ENCODE measurements around the gene LRFN3.
"Not testable (repeated sequence)": the region's sequence is repeated elsewhere in the genome, so short reads cannot be mapped to it uniquely, and the experiment has no call there.

Gene LRFN3

GRCh38 chr19:35935911-35936737, at the start of gene LRFN3:
LRFN3 (plus strand) TSS chr19:35936374; CDS start chr19:35939426, 3,052 bp downstream.
- DNase-seq: peak; percentile 86

- DNase-seq: no peak
Measured at GRCh38 chr19:35887197-35887596, 49.0 kb upstream of the LRFN3 start.

- DNase-seq: no peak
Measured at GRCh38 chr19:35888398-35888797, 47.8 kb upstream of the LRFN3 start.

GRCh38 chr19:35889370-35890112, 46.6 kb upstream of the LRFN3 start:
- no peak for DNase-seq

GRCh38 chr19:35890113-35890650, 46.0 kb upstream of the LRFN3 start:
- no peak for DNase-seq

DNA sequence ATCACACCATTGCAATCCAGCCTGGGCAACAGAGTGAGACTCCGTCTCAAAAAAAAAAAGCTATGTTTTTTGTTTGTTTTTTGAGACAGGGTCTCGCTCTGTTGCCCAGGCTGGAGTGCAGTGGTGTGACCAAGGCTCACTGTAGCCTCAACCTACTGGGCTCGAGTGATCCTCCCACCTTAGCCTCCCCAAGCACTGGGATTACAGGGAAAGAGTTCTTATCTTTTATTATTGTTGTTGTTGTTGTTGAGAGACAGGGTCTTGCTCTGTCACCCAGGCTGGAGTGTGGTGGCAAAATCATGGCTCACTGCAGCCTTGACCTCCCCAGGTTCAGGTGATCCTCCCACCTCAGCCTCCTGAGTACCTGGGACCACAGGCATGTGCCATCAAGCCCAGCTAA, 44.4 kb upstream of the LRFN3 start:
- DNase-seq: not testable (repeated sequence)

DNA sequence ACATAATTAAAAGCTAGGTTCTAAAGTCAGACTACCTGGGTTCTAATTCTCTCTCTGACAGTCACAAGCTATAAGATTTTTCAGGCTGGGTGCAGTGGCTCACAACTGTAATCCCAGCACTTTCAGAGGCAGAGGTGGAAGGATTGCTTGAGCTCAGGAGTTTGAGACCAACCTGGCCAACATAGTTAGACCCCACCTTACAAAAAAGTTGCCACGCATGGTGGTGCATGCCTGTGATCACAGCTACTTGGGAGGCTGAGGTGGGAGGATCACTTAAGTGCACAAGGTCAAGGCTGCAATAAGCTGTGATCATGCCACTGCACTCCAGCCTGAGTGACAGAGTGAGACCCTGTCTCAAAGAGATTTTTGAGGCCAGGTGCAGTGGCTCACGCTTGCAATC, 41.8 kb upstream of the LRFN3 start:
- no peak for DNase-seq

DNA sequence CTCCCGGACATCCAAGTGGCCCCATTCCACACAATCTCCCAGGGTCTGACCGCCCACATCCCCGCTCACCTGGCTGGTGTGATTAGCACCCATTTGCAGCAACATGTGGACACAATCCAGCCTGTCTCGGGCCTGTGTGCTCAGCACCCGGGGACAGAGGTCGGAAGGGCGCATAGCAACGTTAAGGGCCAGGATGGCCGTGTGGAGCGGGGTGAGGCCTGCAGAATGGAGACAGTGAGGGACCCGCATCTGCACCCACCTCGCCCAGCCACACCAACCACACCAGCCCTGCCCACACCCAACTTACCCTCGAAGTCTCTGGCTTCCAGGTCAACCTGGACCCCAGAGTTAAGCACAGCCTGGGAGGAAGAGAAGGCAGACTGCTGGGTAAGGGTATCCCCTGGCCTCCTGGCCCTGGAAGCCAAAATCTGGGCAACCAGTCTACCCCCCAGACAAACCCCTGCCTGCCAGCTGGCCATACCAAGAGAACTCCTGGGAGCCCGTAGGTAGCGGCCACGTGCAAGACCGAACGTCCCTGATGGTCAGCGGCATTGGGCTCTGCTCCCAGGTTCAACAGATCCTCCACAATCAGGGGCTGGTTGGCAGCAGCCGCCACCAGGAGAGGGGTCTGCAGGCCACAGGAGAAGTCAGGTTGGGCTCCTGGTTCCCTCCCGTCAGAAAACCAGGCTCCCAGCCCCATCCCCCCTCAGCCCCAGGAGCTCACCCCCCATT, 40.1 kb upstream of the LRFN3 start:
- DNase-seq: no peak

DNA sequence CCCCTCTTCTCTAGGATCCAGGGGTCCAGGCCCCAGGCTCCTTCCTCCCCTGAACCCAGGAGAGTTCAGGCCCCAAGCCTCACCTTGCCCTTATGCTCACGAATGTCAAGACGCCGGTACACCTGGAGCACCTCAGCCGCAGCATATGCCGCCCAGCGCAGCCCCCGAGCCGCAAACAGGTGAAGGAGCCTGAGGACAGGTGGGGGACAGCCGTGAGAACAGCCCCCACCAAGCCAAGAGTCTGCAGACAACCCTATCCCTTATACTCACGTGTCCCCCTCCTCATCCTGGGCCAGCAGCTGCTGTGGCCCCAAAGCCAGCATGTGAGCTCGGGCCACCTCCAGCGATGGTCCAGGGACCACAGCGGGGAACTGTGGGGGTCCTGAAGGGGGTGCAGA, 39.5 kb upstream of the LRFN3 start:
- DNase-seq: no peak

DNA sequence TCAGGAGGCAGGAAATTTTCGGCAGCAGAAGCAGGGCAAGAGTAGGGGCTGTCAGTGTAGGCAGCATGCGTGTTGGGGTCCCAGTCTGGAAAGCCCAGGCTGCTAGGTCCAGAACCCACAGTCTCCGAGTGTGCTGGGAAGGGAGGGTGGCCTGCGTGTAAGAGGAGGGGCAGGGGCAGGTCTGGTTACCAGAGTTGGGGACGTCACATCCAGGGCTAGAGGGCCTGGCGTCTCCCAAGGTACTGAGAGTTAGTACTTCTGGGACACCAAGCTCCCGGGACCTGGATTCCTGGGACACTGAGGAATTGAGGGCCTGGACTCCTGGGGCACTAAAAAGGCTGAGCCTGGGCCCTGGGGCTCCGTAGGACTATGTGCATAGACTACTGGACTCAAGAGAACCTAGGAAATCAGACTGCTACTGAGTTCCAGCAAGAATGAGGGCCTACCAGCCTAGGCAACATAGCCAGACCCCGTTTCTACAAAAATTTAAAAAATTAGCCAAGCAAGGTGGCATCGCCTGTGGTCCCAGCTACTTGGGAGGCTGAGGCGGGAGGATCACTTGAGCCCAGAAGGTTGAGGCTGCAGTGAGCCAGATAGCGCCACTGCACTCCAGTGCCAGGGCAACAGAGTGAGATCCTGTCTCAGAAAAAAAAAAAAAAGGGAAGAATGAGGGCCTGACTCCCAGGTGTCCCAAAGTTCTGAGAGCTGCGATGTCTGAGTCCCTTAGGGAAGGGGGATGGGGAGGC, 38.3 kb upstream of the LRFN3 start:
- no peak for DNase-seq

GRCh38 chr19:35898499-35898809, 37.7 kb upstream of the LRFN3 start:
- no peak for DNase-seq

DNA sequence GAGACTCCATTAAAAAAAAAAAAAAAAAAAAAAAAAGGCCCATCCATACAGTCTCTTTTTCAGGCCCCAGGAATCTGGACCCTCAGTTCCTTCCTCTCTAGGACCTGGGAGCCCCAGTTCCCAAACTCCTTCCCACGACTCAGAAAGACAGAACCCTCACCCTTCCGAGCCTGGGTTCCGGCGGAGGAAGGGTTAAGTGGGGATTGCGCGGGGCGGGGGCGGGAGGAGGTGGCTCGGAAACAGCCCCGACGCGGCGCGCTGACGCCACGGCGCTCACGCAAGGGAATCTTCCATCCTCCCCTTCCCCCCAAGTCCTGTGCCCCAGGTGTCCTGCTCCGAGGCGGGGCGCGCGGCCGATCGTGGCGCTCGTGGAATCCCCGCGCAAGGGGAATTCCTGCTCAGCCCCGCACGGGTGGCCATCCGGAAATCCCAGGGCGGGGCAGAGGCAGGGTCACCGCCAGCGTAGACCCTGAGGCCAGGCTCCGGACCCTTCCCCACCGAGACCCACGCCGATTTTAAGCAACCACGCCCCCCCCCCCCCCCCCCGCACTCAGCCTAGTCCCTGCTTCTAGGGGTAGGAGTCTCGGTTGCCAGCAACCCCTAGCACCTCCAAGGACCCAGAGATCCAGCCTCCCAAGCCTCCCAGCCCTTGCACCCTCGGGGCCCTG, 36.5 kb upstream of the LRFN3 start:
- DNase-seq: peak; percentile 80

- DNase-seq: no peak
Measured at GRCh38 chr19:35901055-35901644, 35.0 kb upstream of the LRFN3 start.

GRCh38 chr19:35901854-35902661, 34.1 kb upstream of the LRFN3 start, which contains the start of gene HCST:
HCST (plus strand) TSS chr19:35902529; CDS start chr19:35902594, 65 bp downstream.
- DNase-seq: no peak

- no peak for DNase-seq
Measured at GRCh38 chr19:35902870-35903475, 33.2 kb upstream of the LRFN3 start.

DNA sequence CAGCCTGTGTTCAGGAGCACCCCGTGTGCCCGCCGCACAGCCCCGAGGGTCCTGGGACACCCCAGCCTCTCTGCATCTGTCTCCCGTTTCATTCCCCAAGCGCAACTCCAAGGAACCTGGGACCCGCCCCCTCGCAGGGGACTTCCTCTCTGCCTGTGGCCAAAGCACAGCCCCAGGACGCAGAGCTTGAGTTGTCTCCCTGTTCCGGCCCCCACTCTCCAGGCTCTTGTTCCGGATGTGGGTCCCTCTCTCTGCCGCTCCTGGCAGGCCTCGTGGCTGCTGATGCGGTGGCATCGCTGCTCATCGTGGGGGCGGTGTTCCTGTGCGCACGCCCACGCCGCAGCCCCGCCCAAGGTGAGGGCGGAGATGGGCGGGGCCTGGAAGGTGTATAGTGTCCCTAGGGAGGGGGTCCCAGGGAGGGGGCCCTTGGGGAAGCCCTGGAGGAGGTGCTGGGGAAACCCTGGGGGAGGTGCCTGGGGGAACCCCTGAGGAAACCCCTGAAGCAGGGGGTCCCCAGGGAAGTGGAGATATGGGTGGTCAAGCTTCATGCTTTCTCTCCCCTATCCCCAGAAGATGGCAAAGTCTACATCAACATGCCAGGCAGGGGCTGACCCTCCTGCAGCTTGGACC, 32.5 kb upstream of the LRFN3 start:
- peak; percentile 67 for DNase-seq

DNA sequence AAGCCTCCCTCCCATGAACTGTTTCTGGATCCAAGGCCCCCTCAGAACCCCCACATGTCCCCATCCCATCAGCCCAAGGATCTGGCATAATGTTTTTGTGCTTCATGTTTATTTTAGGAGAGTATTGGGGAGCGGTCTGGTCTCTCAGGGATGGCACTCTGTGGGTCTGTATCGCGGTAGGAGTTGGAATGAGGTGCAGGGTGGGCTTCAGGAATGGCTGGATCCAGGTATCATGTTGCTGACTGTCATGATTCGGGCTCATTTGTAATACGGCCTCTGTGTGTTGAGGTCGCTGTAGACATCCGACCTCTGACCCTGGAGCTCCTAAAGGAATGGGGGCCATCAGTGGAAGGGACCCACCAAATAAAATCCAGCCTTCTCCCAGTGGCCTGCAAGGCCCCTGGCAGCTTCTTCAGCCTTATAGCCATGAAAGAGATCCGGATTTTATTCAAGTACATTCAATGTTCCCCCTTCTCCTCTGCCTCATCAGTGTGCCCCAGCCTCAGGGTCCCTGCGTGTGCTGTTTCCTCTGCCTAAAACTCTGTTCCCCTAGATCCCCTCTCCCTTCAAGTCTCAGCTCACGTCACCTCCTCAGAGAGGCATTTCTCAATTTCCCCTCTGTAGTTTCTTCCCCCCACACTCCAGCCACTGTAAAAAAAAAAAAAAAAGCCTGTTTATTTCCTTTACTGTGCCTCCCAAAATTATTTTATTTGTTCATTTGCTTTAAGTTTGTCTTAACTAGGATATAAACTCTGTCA, 31.7 kb upstream of the LRFN3 start:
- no peak for DNase-seq

- DNase-seq: no peak
Measured at GRCh38 chr19:35905178-35905727, 30.9 kb upstream of the LRFN3 start.

DNA sequence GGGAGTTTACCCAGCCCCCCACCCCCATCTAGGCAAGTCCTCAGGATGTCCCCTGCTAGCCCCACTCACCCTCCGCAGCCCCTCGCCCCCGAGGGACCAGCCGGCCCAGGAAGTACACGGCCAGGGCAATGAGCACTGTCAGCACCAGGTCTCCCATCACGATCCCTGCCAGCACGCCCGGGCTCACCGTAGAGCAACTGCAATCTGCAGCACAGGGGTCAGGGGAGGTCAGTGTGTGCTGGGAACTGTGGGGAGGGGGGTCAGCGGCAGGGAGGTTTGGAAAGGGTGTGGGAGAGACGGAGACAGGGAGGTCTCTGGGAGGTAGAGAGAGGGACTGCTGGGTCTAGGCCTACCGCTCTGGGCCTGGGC, 28.8 kb upstream of the LRFN3 start:
- DNase-seq: no peak

All from COR-L47 (cell line).